ENCODE measurements around the gene ADCYAP1. TPM values are rescaled to one million over a fixed set of nuclear protein-coding genes. Genes with fewer than 3 reads are reported as not detected.

ADCYAP1 gene
- total RNA-seq, 1 experiment from 2014 or later, result not detected

DNA sequence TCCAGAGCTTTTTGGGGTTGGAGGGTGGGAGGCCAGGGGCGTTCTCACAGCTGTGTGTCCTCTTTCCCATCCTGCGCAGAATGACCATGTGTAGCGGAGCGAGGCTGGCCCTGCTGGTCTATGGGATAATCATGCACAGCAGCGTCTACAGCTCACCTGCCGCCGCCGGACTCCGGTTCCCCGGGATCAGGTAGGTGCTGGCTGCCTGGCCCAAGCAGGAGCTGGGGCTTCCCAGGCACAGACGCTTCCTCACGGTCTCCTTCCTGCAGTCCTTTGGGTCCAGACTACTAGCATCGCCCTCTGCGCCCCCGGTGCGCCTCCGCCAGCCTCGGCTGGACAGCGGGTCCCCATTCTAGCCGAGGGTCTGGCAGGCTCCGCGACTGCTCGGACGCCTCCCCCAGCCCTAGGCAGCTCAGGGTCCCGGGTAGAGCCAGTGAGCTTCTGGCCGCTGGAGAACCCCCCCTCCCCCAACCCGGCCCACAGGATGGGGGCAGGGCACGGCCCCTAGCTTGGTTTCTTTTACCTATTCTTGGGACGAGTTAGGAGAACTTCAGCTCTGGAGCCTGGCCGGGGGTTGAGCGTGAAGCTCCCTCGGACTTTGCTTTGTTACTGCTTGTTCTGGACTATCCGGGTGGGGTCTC lies 756 bp downstream of the ADCYAP1 start:
- H3K27ac ChIP-seq (ENCODE audit: low read length), result no peak overlapping the region
- intact Hi-C loops (cut with micrococcal nuclease; ENCODE audit: unreplicated experiment) (no loop called here), in situ Hi-C loops (cut with HindIII; ENCODE audit: low pct_unique_long_range_greater_than_20kb, low sequenced_read_pairs) (no loop called here)
- H3K4me1 ChIP-seq (ENCODE audit: control insufficient read depth, insufficient read depth, low read length), result no peaks in the 10 kb centered on the region
- DNase-seq (ENCODE audit: low read depth, low spot score), result no peak
- CTCF ChIA-PET, result no interaction called here
- H3K36me3 ChIP-seq (ENCODE audit: control insufficient read depth, insufficient read depth, low read length), result no peaks in the 10 kb centered on the region
- TF ChIP-seq SIN3A (IDR thresholded peaks at IDR 0.05; ENCODE audit: borderline replicate concordance, insufficient read depth, low read depth, low read length) (no peak), TCF7L2 (IDR thresholded peaks at IDR 0.05; ENCODE audit: low read depth, low read length) (no peak), REST (IDR thresholded peaks at IDR 0.05; ENCODE audit: insufficient read depth in 1 of 2, low read depth in 2 of 2, low read length in 1 of 2) (no peak), POLR2AphosphoS5 (IDR thresholded peaks at IDR 0.05; ENCODE audit: low read depth, low read length) (no peak)
- TF ChIP-seq, protein P1, sequence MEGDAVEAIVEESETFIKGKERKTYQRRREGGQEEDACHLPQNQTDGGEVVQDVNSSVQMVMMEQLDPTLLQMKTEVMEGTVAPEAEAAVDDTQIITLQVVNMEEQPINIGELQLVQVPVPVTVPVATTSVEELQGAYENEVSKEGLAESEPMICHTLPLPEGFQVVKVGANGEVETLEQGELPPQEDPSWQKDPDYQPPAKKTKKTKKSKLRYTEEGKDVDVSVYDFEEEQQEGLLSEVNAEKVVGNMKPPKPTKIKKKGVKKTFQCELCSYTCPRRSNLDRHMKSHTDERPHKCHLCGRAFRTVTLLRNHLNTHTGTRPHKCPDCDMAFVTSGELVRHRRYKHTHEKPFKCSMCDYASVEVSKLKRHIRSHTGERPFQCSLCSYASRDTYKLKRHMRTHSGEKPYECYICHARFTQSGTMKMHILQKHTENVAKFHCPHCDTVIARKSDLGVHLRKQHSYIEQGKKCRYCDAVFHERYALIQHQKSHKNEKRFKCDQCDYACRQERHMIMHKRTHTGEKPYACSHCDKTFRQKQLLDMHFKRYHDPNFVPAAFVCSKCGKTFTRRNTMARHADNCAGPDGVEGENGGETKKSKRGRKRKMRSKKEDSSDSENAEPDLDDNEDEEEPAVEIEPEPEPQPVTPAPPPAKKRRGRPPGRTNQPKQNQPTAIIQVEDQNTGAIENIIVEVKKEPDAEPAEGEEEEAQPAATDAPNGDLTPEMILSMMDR (IDR thresholded peaks at IDR 0.05), result no peak
- no peak overlapping the region for H3K4me3 ChIP-seq (ENCODE audit: low read depth in 2 of 2, low read length in 2 of 2)
- H3K9me3 ChIP-seq (ENCODE audit: control insufficient read depth, insufficient read depth, low read depth, low read length), result no peaks in the 10 kb centered on the region
- no peak; the same call in 1 of the 2 replicates for ATAC-seq
- POLR2A ChIA-PET, result no interaction called here
- no TSS peak for BruUV-seq (replicated peaks)
- H3K27me3 ChIP-seq (ENCODE audit: control insufficient read depth, insufficient read depth, low read length), result peaks cover 27% of the 10 kb centered on the region

GRCh38 chr18:905948-906415 lies 1.3 kb downstream of the ADCYAP1 start:
- Histone ChIP-seq H3K4me3 (ENCODE audit: low read depth in 2 of 2, low read length in 2 of 2) (no peak overlapping the region), H3K9me3 (ENCODE audit: control insufficient read depth, insufficient read depth, low read depth, low read length) (no peaks in the 10 kb centered on the region), H3K27me3 (ENCODE audit: control insufficient read depth, insufficient read depth, low read length) (peaks cover 28% of the 10 kb centered on the region), H3K4me1 (ENCODE audit: control insufficient read depth, insufficient read depth, low read length) (no peaks in the 10 kb centered on the region), H3K36me3 (ENCODE audit: control insufficient read depth, insufficient read depth, low read length) (no peaks in the 10 kb centered on the region), H3K27ac (ENCODE audit: low read length) (no peak overlapping the region)
- intact Hi-C loops (cut with micrococcal nuclease; ENCODE audit: unreplicated experiment), result no loop called here
- POLR2A ChIA-PET, result no interaction called here
- BruUV-seq (replicated peaks), result no TSS peak
- no peak for ATAC-seq
- no peak for TF ChIP-seq POLR2AphosphoS5 (IDR thresholded peaks at IDR 0.05; ENCODE audit: low read depth, low read length)
- CTCF ChIA-PET, result no interaction called here
- DNase-seq (ENCODE audit: low read depth, low spot score), result no peak
- in situ Hi-C loops (cut with HindIII; ENCODE audit: low pct_unique_long_range_greater_than_20kb, low sequenced_read_pairs), result no loop called here

DNA sequence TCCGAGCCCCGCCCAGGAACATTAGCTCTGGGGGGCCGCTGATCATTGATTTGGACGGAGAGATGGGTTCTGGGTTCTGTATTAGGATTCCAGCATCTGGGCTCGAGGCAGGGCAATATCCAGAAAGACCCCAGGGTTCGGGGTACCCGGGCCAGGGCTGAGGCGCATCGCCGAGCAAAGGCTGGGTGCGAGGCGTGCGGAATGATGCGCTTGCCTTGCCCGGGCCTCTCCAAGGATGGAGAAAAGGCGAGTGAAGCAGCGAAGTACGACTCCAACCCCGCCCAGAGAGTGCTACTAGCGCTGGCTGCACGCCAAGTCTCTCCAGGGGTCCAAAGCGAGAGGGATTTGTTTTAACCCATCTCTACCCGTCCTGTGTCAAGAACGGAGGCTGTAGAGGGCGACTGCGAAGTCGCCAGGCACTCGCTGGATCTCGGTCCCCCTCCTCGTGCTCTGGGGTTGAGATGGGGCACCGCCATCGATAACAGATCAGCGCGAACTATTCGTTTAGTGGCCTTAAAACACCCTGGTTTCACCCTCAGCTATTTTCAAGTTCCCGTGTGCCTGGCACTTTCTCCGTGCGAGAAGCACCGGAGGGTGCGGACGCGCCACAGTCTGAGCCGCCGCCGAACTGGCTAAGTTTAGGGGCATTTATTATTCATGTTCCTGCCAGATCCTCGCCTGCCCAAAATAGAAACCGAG lies 1.9 kb downstream of the ADCYAP1 start:
- DNase-seq (ENCODE audit: low read depth, low spot score), result no peak
- CTCF ChIA-PET, result no interaction called here
- POLR2A ChIA-PET, result no interaction called here
- BruUV-seq (replicated peaks), result no TSS peak
- Histone ChIP-seq H3K9me3 (ENCODE audit: control insufficient read depth, insufficient read depth, low read depth, low read length) (no peaks in the 10 kb centered on the region), H3K27ac (ENCODE audit: low read length) (no peak overlapping the region), H3K36me3 (ENCODE audit: control insufficient read depth, insufficient read depth, low read length) (no peaks in the 10 kb centered on the region), H3K27me3 (ENCODE audit: control insufficient read depth, insufficient read depth, low read length) (peaks cover 30% of the 10 kb centered on the region), H3K4me3 (ENCODE audit: low read depth in 2 of 2, low read length in 2 of 2) (no peak overlapping the region), H3K4me1 (ENCODE audit: control insufficient read depth, insufficient read depth, low read length) (no peaks in the 10 kb centered on the region)
- ATAC-seq, result no peak
- intact Hi-C loops (cut with micrococcal nuclease; ENCODE audit: unreplicated experiment), result no loop called here
- TF ChIP-seq POLR2AphosphoS5 (IDR thresholded peaks at IDR 0.05; ENCODE audit: low read depth, low read length), result no peak
- no peak for TF ChIP-seq TCF7L2 (IDR thresholded peaks at IDR 0.05; ENCODE audit: low read depth, low read length)
- TF ChIP-seq, protein P1 (IDR thresholded peaks at IDR 0.05), result no peak
- TF ChIP-seq SIN3A (IDR thresholded peaks at IDR 0.05; ENCODE audit: borderline replicate concordance, insufficient read depth, low read depth, low read length), result no peak
- TF ChIP-seq REST (IDR thresholded peaks at IDR 0.05; ENCODE audit: insufficient read depth in 1 of 2, low read depth in 2 of 2, low read length in 1 of 2), result no peak
- in situ Hi-C loops (cut with HindIII; ENCODE audit: low pct_unique_long_range_greater_than_20kb, low sequenced_read_pairs), result no loop called here
